GM04503 (cell line): ENCODE measurements around the gene SUCLG2.

Source experiments
- DNase-seq: peaks from one replicate; pipeline ENCODE4 v3.0.0-alpha.2; 2012; ENCODE audit warnings: low read depth

SUCLG2 gene

DNA sequence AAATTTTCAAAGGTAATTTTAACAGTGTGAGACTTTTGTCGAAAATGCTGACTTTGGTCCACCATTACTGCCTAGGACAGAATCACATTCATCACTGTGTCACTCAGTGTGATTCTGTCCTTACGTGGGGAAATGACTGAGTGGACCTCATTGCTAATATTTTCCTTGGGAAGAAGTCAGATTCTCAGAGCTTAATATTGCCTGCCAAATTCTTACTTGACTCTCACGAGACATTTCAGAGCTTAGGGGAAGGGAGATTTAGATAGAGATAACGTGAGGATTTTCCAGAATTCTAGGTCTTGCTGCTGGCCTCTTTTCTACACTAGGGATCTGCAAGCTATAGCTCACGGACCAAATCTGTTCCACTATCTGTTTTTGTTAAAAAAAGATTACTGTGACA, 270.4 kb downstream of the SUCLG2 start:
- DNase-seq: no peak

GRCh38 chr3:67383379-67383778, 271.0 kb downstream of the SUCLG2 start:
- no peak for DNase-seq

GRCh38 chr3:67382536-67382935, 271.9 kb downstream of the SUCLG2 start:
- no peak for DNase-seq

GRCh38 chr3:67381667-67382272, 272.6 kb downstream of the SUCLG2 start:
- no peak for DNase-seq

DNA sequence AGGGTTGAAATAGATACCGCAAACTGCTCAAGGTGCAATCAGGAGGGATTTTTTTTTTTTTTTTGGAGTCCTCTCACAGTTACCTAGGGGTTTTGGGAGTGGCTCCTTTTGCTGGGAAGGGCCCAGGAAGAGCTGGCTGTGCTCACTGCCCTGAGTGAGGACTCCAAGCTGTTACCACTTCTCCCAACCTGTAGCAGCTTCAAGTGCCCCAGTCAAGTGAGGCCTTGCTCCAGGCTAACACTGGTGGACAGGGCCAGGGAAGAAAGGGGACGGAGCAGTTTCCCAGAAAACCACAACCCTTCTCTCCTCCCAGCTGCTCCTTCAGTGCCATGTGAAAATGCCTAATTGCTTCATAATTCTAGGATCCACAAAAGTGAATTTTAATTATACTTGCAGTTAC, 274.3 kb downstream of the SUCLG2 start:
- no peak for DNase-seq

DNA sequence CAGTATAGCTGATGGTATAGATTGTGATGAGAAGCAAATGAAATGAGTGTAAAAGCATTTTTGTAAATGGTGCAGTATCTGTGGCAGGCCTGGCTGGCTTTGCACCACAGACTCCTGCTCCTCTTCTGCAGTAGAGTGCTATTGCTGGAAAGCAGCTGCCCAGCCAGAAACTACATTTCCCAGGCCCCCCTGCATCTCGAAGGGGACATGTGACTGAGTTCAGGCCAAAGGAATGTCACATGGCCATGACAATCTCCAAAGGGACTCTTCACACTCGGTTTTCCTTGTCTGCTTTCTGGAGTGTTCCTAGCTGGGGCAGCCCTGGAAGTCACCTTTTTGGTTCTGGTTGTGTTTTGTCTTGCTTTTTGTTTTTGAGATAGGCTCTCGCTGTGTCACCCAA, 277.1 kb downstream of the SUCLG2 start:
- no peak for DNase-seq

DNA sequence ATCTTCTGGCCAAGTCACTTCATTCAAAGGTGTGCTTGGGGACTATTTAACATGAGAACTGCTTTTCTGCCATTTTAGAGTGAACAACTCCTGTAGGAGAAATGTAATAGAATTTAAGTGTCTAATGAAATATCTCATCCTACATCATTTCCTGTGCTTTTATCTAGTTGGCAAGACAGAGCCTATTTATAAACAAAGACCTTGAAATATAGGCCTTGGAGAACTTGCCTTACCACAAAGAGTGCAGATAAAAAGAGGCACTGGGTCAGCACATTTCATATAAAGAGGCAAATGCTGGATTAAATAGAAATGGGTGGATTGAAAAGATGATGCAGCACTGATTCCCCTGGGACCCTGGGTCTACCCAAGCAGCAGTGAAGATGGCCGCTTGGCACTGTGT, 278.0 kb downstream of the SUCLG2 start:
- no peak for DNase-seq

- no peak for DNase-seq
Measured at GRCh38 chr3:67375976-67376375, 278.4 kb downstream of the SUCLG2 start.

GRCh38 chr3:67362686-67363085, 291.7 kb downstream of the SUCLG2 start:
- no peak for DNase-seq

DNA sequence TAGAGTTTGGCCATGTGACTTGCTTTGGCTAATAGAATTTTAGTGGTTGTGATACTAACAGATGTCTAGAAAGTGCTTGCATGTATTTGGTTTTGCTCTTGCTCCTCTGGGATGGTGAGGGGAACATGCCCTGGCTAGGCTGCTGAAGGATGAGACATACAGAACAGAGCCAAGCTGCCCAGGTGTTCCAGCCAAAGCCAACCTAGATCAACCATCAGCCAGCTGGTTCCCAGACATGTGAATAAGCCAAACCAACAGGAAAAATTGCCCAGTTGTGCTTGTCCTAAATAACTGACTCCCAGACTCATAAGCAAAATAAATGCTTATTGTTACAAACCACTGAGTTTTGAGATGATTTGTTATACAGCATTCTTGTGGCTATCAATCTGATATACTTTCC, 292.6 kb downstream of the SUCLG2 start:
- no peak for DNase-seq

- no peak for DNase-seq
Measured at GRCh38 chr3:67361323-67361722, 293.1 kb downstream of the SUCLG2 start.

DNA sequence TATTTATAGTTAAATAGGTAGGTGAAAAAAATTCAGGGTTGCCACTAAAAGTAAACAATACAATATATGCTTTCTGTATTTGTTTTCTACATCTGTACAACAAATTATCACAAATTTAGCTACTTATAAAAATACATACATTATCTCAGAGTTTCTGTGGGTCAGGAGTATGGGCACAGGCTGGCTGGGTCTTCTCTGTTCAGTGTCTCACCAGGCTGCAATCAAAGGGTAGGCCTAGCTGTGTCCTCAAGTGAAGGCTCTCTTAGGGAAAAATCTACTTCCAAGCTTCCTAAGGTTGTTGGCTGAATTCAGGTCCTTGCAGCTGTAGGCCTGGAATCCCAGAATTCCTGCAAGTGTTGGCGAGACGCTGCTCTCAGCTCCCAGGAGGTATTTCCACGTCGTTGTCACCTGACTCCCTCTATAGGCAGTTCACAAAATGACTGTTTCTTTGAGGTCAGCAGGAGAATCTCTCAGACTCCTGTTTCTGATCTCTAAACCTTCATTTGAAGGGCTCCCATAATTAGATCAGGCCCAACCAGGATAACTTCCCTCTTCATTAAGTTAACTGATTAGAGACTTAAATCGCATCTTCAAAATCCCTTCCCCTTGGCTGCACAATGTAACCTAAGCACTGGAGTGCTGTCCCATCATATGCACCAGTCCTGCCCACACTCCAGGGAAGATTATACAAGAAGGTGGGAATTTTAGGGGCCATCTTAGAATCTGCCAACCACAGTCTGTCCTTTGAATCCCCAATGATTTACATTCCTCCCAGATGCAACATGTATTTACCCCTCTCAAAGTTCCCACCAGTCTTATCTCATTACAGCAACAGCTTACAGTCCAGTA, 296.6 kb downstream of the SUCLG2 start:
- DNase-seq: no peak

- DNase-seq: no peak
Measured at GRCh38 chr3:67349551-67350174, 304.7 kb downstream of the SUCLG2 start.

DNA sequence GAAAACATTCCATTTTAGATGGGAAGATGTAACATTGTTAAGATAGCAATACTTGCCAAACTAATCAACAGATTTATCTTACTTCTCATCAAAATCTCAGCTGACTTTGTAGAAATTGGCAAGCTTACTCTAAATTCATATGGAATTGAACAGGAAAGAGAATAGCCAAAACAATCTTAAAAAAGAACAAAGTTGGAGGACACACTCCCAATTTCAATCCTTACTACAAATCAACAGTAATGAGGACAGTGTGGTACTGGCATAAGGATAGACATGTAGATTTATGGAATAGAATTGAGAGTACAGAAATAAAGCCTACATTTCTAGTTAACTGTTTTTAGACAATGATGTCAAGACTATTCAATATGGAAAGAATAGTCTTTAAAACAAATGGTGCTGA, 308.3 kb downstream of the SUCLG2 start:
- DNase-seq: no peak

DNA sequence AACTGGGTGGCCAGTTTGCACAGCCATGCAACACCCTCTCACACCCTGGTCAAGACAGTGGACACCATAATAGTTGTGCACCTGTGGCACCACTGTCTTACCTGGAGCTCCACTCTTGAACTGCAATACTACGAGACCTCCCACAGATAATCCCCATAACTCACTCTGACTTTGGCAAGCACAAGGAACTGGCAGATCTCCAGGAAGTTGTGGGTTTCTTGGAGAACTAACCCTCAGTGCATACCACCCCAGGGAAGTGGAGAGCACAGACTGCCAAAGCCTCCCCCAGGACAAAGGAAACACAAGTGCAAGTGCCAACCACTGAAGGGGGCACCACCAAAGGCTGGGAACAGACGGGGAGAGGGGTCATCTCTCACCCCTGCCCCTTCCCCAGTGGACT, 318.6 kb downstream of the SUCLG2 start:
- no peak for DNase-seq

- no peak for DNase-seq
Measured at GRCh38 chr3:67334588-67334987, 319.8 kb downstream of the SUCLG2 start.

- no peak for DNase-seq
Measured at GRCh38 chr3:67329358-67329757, 325.1 kb downstream of the SUCLG2 start.

- no peak for DNase-seq
Measured at GRCh38 chr3:67327582-67327981, 326.8 kb downstream of the SUCLG2 start.

- no peak for DNase-seq
Measured at GRCh38 chr3:67325231-67325630, 329.2 kb downstream of the SUCLG2 start.
